Measurements from ENCODE around the gene SPOCK3.
"Not testable (repeated sequence)": the region's sequence is repeated elsewhere in the genome, so short reads cannot be mapped to it uniquely, and the experiment has no call there.

SPOCK3 gene

GRCh38 chr4:166836865-166837264, 397.4 kb downstream of the SPOCK3 start:
- in situ Hi-C loops (cut with HindIII; ENCODE audit: low sequenced_read_pairs) = no loop called here

- in situ Hi-C loops (cut with HindIII; ENCODE audit: low sequenced_read_pairs) = no loop called here
Measured at GRCh38 chr4:166827629-166828028, 406.7 kb downstream of the SPOCK3 start.

GRCh38 chr4:166827167-166827566, 407.1 kb downstream of the SPOCK3 start:
- in situ Hi-C loops (cut with HindIII; ENCODE audit: low sequenced_read_pairs) = no loop called here

- in situ Hi-C loops (cut with HindIII; ENCODE audit: low sequenced_read_pairs) = no loop called here
Measured at GRCh38 chr4:166823848-166824247, 410.4 kb downstream of the SPOCK3 start.

GRCh38 chr4:166823126-166823525, 411.2 kb downstream of the SPOCK3 start:
- in situ Hi-C loops (cut with HindIII; ENCODE audit: low sequenced_read_pairs) = no loop called here

GRCh38 chr4:166822386-166822785, 411.9 kb downstream of the SPOCK3 start:
- in situ Hi-C loops (cut with HindIII; ENCODE audit: low sequenced_read_pairs) = no loop called here

- in situ Hi-C loops (cut with HindIII; ENCODE audit: low sequenced_read_pairs) = no loop called here
Measured at GRCh38 chr4:166816890-166817289, 417.4 kb downstream of the SPOCK3 start.

GRCh38 chr4:166808380-166808779, 425.9 kb downstream of the SPOCK3 start:
- in situ Hi-C loops (cut with HindIII; ENCODE audit: low sequenced_read_pairs) = no loop called here

GRCh38 chr4:166802346-166802745, 431.9 kb downstream of the SPOCK3 start:
- in situ Hi-C loops (cut with HindIII; ENCODE audit: low sequenced_read_pairs) = no loop called here

GRCh38 chr4:166798126-166798525, 436.2 kb downstream of the SPOCK3 start:
- in situ Hi-C loops (cut with HindIII; ENCODE audit: low sequenced_read_pairs) = no loop called here

- in situ Hi-C loops (cut with HindIII; ENCODE audit: low sequenced_read_pairs) = no loop called here
Measured at GRCh38 chr4:166777760-166778159, 456.5 kb downstream of the SPOCK3 start.

GRCh38 chr4:166763018-166763417, 471.3 kb downstream of the SPOCK3 start:
- in situ Hi-C loops (cut with HindIII; ENCODE audit: low sequenced_read_pairs) = no loop called here

- in situ Hi-C loops (cut with HindIII; ENCODE audit: low sequenced_read_pairs) = no loop called here
Measured at GRCh38 chr4:166741742-166742141, 492.6 kb downstream of the SPOCK3 start.

GRCh38 chr4:166739215-166739614, 495.1 kb downstream of the SPOCK3 start:
- in situ Hi-C loops (cut with HindIII; ENCODE audit: low sequenced_read_pairs) = not testable (repeated sequence)

GRCh38 chr4:166737430-166737829, 496.9 kb downstream of the SPOCK3 start:
- in situ Hi-C loops (cut with HindIII; ENCODE audit: low sequenced_read_pairs) = no loop called here

GRCh38 chr4:166735553-166735952, 498.7 kb downstream of the SPOCK3 start:
- in situ Hi-C loops (cut with HindIII; ENCODE audit: low sequenced_read_pairs) = no loop called here

GRCh38 chr4:166734797-166735196, 499.5 kb downstream of the SPOCK3 start:
- in situ Hi-C loops (cut with HindIII; ENCODE audit: low sequenced_read_pairs) = no loop called here

GRCh38 chr4:166733686-166734085, 500.6 kb downstream of the SPOCK3 start:
- in situ Hi-C loops (cut with HindIII; ENCODE audit: low sequenced_read_pairs) = no loop called here

GRCh38 chr4:166726832-166727231, 507.5 kb downstream of the SPOCK3 start:
- in situ Hi-C loops (cut with HindIII; ENCODE audit: low sequenced_read_pairs) = no loop called here

- in situ Hi-C loops (cut with HindIII; ENCODE audit: low sequenced_read_pairs) = no loop called here
Measured at GRCh38 chr4:166724369-166724768, 509.9 kb downstream of the SPOCK3 start.

GRCh38 chr4:166723532-166724140, 510.7 kb downstream of the SPOCK3 start:
- in situ Hi-C loops (cut with HindIII; ENCODE audit: low sequenced_read_pairs) = no loop called here

- in situ Hi-C loops (cut with HindIII; ENCODE audit: low sequenced_read_pairs) = not testable (repeated sequence)
Measured at GRCh38 chr4:166715748-166716713, 518.3 kb downstream of the SPOCK3 start.
